ENCODE measurements around the gene PNKP.
A peak's percentile ranks its signal among the peaks of the same experiment; 100 is the strongest.

The PNKP gene

GRCh38 chr19:49866933-49867782 is at the start of gene PNKP:
PNKP (minus strand) TSS chr19:49867576; CDS start chr19:49867204, 372 bp downstream.
- DNase-seq (ENCODE audit: low read depth in 2 of 2) = peak; percentile 82 to 95

- no peak for DNase-seq (ENCODE audit: low read depth in 2 of 2)
Observed at GRCh38 chr19:49915271-49915670, 47.9 kb upstream of the PNKP start.

- no peak for DNase-seq (ENCODE audit: low read depth in 2 of 2)
Observed at GRCh38 chr19:49913720-49914119, 46.3 kb upstream of the PNKP start.

- no peak for DNase-seq (ENCODE audit: low read depth in 2 of 2)
Observed at GRCh38 chr19:49912965-49913685, 45.7 kb upstream of the PNKP start.

- DNase-seq (ENCODE audit: low read depth in 2 of 2) = peak in 1 of 2 donors; percentile 24
Observed at GRCh38 chr19:49911381-49912145, 44.2 kb upstream of the PNKP start.

- no peak for DNase-seq (ENCODE audit: low read depth in 2 of 2)
Observed at GRCh38 chr19:49910179-49910578, 42.8 kb upstream of the PNKP start.

GRCh38 chr19:49908480-49909420 is 41.4 kb upstream of the PNKP start:
- no peak for DNase-seq (ENCODE audit: low read depth in 2 of 2)

- DNase-seq (ENCODE audit: low read depth in 2 of 2) = no peak
Observed at GRCh38 chr19:49907745-49908446, 40.5 kb upstream of the PNKP start.

- no peak for DNase-seq (ENCODE audit: low read depth in 2 of 2)
Observed at GRCh38 chr19:49906879-49907564, 39.6 kb upstream of the PNKP start.

GRCh38 chr19:49904136-49904535 is 36.8 kb upstream of the PNKP start:
- DNase-seq (ENCODE audit: low read depth in 2 of 2) = no peak

GRCh38 chr19:49896863-49897621 is 29.7 kb upstream of the PNKP start, which contains the start of gene IL4I1:
IL4I1 (minus strand) TSS chr19:49896887; CDS start chr19:49896160, 727 bp downstream.
- DNase-seq (ENCODE audit: low read depth in 2 of 2) = peak; percentile 33 to 50

- peak in 1 of 2 donors; percentile 29 for DNase-seq (ENCODE audit: low read depth in 2 of 2)
Observed at GRCh38 chr19:49895566-49896297, 28.4 kb upstream of the PNKP start.

- peak; percentile 23 to 50 for DNase-seq (ENCODE audit: low read depth in 2 of 2)
Observed at GRCh38 chr19:49894879-49895565, 27.6 kb upstream of the PNKP start.

GRCh38 chr19:49894011-49894664 is 26.8 kb upstream of the PNKP start:
- DNase-seq (ENCODE audit: low read depth in 2 of 2) = no peak

GRCh38 chr19:49892716-49893115 is 25.3 kb upstream of the PNKP start:
- DNase-seq (ENCODE audit: low read depth in 2 of 2) = no peak

- no peak for DNase-seq (ENCODE audit: low read depth in 2 of 2)
Observed at GRCh38 chr19:49891393-49891792, 24.0 kb upstream of the PNKP start.

Measured in stimulated activated CD4-positive, alpha-beta T cell treated with anti-CD3 and anti-CD28 coated beads, Interleukin-4, amount 100 ng/mL, for 48 hours (primary cell).